Tibial nerve (tissue), 4 donors: ENCODE measurements around the gene ZNF554.

ENCODE experiments used
- EP300 ChIP-seq, 2 donors: sonication (generic); formaldehyde crosslinking; IDR thresholded peaks; one replicate each; pipeline ENCODE4 v1.6.1; 2017; ENCODE audit warnings: antibody characterized with exemption in 2 of 2, mild to moderate bottlenecking in 1 of 2
- TF ChIP-seq, protein P1 (sequence below), 5 experiments: fragments of 200-600 bp in 3 of 5; fragments of 450-650 bp in 2 of 5; sonication (generic) in 3 of 5; IDR thresholded peaks; one replicate each; pipeline ENCODE4 v1.5.1; 2016 to 2019; ENCODE audit warnings: antibody characterized with exemption in 5 of 5, mild to moderate bottlenecking in 3 of 5, moderate library complexity in 2 of 5

- TF ChIP-seq EP300 (IDR thresholded peaks at IDR 0.05): no peak
- TF ChIP-seq, protein P1, sequence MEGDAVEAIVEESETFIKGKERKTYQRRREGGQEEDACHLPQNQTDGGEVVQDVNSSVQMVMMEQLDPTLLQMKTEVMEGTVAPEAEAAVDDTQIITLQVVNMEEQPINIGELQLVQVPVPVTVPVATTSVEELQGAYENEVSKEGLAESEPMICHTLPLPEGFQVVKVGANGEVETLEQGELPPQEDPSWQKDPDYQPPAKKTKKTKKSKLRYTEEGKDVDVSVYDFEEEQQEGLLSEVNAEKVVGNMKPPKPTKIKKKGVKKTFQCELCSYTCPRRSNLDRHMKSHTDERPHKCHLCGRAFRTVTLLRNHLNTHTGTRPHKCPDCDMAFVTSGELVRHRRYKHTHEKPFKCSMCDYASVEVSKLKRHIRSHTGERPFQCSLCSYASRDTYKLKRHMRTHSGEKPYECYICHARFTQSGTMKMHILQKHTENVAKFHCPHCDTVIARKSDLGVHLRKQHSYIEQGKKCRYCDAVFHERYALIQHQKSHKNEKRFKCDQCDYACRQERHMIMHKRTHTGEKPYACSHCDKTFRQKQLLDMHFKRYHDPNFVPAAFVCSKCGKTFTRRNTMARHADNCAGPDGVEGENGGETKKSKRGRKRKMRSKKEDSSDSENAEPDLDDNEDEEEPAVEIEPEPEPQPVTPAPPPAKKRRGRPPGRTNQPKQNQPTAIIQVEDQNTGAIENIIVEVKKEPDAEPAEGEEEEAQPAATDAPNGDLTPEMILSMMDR (IDR thresholded peaks at IDR 0.05): no peak
Observed at GRCh38 chr19:2805261-2805900, 14.3 kb upstream of the ZNF554 start.
